GM18873 (cell line): ENCODE measurements around the gene COL20A1.

ENCODE experiments used
- ATAC-seq: cut with Tn5 transposase; IDR thresholded peaks from one replicate; pipeline ENCODE4 v1.9.1; 2021; ENCODE audit warnings: mild to moderate bottlenecking, moderate library complexity, moderate number of reproducible peaks; ENCODE audit not compliant: unreplicated experiment, low FRiP score

The COL20A1 gene

GRCh38 chr20:63276956-63277355, 16.0 kb upstream of the COL20A1 start:
- ATAC-seq, result no peak

GRCh38 chr20:63277466-63278272, 15.3 kb upstream of the COL20A1 start:
- ATAC-seq, result no peak

- ATAC-seq, result no peak
Observed at GRCh38 chr20:63278661-63279060, 14.3 kb upstream of the COL20A1 start.

GRCh38 chr20:63279931-63280330, 13.1 kb upstream of the COL20A1 start:
- ATAC-seq, result no peak

GRCh38 chr20:63280371-63280770, 12.6 kb upstream of the COL20A1 start:
- ATAC-seq, result no peak

- no peak for ATAC-seq
Observed at GRCh38 chr20:63280929-63281545, 11.9 kb upstream of the COL20A1 start.

GRCh38 chr20:63281742-63282665, 11.0 kb upstream of the COL20A1 start:
- no peak for ATAC-seq

- no peak for ATAC-seq
Observed at GRCh38 chr20:63282946-63283345, 10.0 kb upstream of the COL20A1 start.

GRCh38 chr20:63283397-63284082, 9.4 kb upstream of the COL20A1 start:
- ATAC-seq, result no peak

- ATAC-seq, result no peak
Observed at GRCh38 chr20:63284083-63284440, 8.9 kb upstream of the COL20A1 start.

GRCh38 chr20:63284544-63284949, 8.4 kb upstream of the COL20A1 start:
- no peak for ATAC-seq

- ATAC-seq, result no peak
Observed at GRCh38 chr20:63284981-63285524, 7.9 kb upstream of the COL20A1 start.

GRCh38 chr20:63285636-63286615, 7.1 kb upstream of the COL20A1 start:
- ATAC-seq, result no peak

GRCh38 chr20:63286781-63287696, 5.9 kb upstream of the COL20A1 start:
- ATAC-seq, result no peak

GRCh38 chr20:63287697-63288580, 5.0 kb upstream of the COL20A1 start:
- ATAC-seq, result no peak

- ATAC-seq, result no peak
Observed at GRCh38 chr20:63288581-63289251, 4.3 kb upstream of the COL20A1 start.
